M059J (cell line): ENCODE results near the gene RAB3A. TPM values are rescaled to one million over a fixed set of nuclear protein-coding genes. Genes with fewer than 3 reads are reported as not detected.

ENCODE experiments used
- DNase-seq: peaks from one replicate; pipeline ENCODE4 v3.0.0-alpha.2; 2012; ENCODE audit warnings: low read depth
- total RNA-seq: library from RNA; depleted of rRNA; stranded (reverse); fragments of >200 nt; shearing (Covaris generic); gene quantifications from 2 replicates; pipeline ENCODE4 v1.2.3, GENCODE V29; 2014; rRNA removed

RAB3A gene
- total RNA-seq, 1 experiment from 2014 or later, result 3.4 TPM

- no peak for DNase-seq
Measured at GRCh38 chr19:18150776-18151624, 52.8 kb downstream of the RAB3A start.

- no peak for DNase-seq
Measured at GRCh38 chr19:18149596-18149975, 54.3 kb downstream of the RAB3A start.

- DNase-seq, result no peak
Measured at GRCh38 chr19:18147396-18147795, 56.4 kb downstream of the RAB3A start.

Other genes starting within 250 kb of the RAB3A start
- gene KCNN1, start 236.9 kb downstream of the RAB3A start, total RNA-seq, result 0.07 TPM in 1 of 2 replicates, not detected in the other
- gene ARRDC2, start 195.9 kb downstream of the RAB3A start, total RNA-seq, result 9.4 and 12.8 TPM in 2 replicates
- gene IL12RB1, start 117.1 kb downstream of the RAB3A start, total RNA-seq, result 2.3 and 3.8 TPM in 2 replicates
- gene MAST3, start 106.3 kb downstream of the RAB3A start, total RNA-seq, result 2.3 and 4.6 TPM in 2 replicates
- 21.4 and 21.7 TPM in 2 replicates for gene PIK3R2, start 50.9 kb downstream of the RAB3A start, total RNA-seq
- 81.2 and 112 TPM in 2 replicates for gene IFI30, start 30.2 kb downstream of the RAB3A start, total RNA-seq
- gene MPV17L2, start 10.8 kb downstream of the RAB3A start, total RNA-seq, result 32.4 and 33.4 TPM in 2 replicates
- 0.07 and 0.15 TPM in 2 replicates for gene PDE4C, start 22.4 kb upstream of the RAB3A start, total RNA-seq
- 0.10 TPM in 1 of 2 replicates, not detected in the other for gene IQCN, start 70.4 kb upstream of the RAB3A start, total RNA-seq
- 54.1 and 206 TPM in 2 replicates for gene JUND, start 77.6 kb upstream of the RAB3A start, total RNA-seq
- gene LSM4, start 119.0 kb upstream of the RAB3A start, total RNA-seq, result 314 and 393 TPM in 2 replicates
- gene PGPEP1, start 136.6 kb upstream of the RAB3A start, total RNA-seq, result 10.3 and 13.5 TPM in 2 replicates
- gene GDF15, start 182.1 kb upstream of the RAB3A start, total RNA-seq, result 3.3 and 5.4 TPM in 2 replicates
- not detected in 2 replicates for gene LRRC25, start 193.6 kb upstream of the RAB3A start, total RNA-seq
- 55.3 and 61.9 TPM in 2 replicates for gene SSBP4, start 215.4 kb upstream of the RAB3A start, total RNA-seq
- 6.2 and 8.9 TPM in 2 replicates for gene ISYNA1, start 234.1 kb upstream of the RAB3A start, total RNA-seq